A673 (cell line): Measurements from ENCODE around the gene TTC28.

Source experiments
- CTCF ChIP-seq: fragments of 300-800, 200-600 bp; sonication (generic); conservative IDR thresholded peaks from 2 replicates; pipeline ENCODE4 v1.5.1; 2017; ENCODE audit warnings: low read depth, mild to moderate bottlenecking, antibody characterized with exemption, low read length, moderate library complexity, mixed read lengths
- EZH2 ChIP-seq: fragments of 200-600 bp; sonication (generic); IDR thresholded peaks from 2 replicates; pipeline ENCODE4 v1.6.1; 2017; ENCODE audit warnings: borderline replicate concordance, low read depth, mild to moderate bottlenecking, mixed read lengths, antibody characterized with exemption, low read length; ENCODE audit not compliant: poor library complexity, severe bottlenecking

GRCh38 chr22:28112548-28113043 is 567.0 kb downstream of the TTC28 start:
- TF ChIP-seq CTCF (peak; percentile 52), EZH2 (no peak)
